Neural cell (in vitro differentiated cells): ENCODE data around the gene PALD1. TPM values are rescaled to one million over a fixed set of nuclear protein-coding genes. Genes with fewer than 3 reads are reported as not detected.

ENCODE experiments used
- H2AFZ ChIP-seq: fragments of 200-600, 300-800 bp; sonication (generic), shearing (Covaris generic); 2 replicates; pipeline ENCODE4 v1.6.0; 2014; ENCODE audit warnings: low read depth, mild to moderate bottlenecking, antibody characterized with exemption, low read length, moderate library complexity
- H3F3A ChIP-seq: fragments of 200-600 bp; shearing (Covaris generic); 2 replicates; pipeline ENCODE4 v1.6.1; 2016; ENCODE audit warnings: mild to moderate bottlenecking, moderate library complexity, mixed read lengths, antibody characterized with exemption, low read length; ENCODE audit not compliant: insufficient read depth, poor library complexity, severe bottlenecking
- H3K27ac ChIP-seq: fragments of 200-600, 300-800 bp; sonication (generic), shearing (Covaris generic); 2 replicates; pipeline ENCODE4 v1.5.1; 2014; ENCODE audit warnings: mild to moderate bottlenecking, low read length, moderate library complexity
- H3K27me3 ChIP-seq: fragments of 300-800, 200-600 bp; sonication (generic), shearing (Covaris generic); 2 replicates; pipeline ENCODE4 v1.6.0; 2014; ENCODE audit warnings: mild to moderate bottlenecking, low read depth, low read length, moderate library complexity; ENCODE audit not compliant: insufficient read depth
- H3K36me3 ChIP-seq: fragments of 300-800, 200-600 bp; sonication (generic), shearing (Covaris generic); 2 replicates; pipeline ENCODE4 v1.5.1; 2014; ENCODE audit warnings: mild to moderate bottlenecking, antibody characterized with exemption, low read length, moderate library complexity; ENCODE audit not compliant: insufficient read depth
- H3K4me2 ChIP-seq: fragments of 300-800, 200-600 bp; sonication (generic), shearing (Covaris generic); 2 replicates; pipeline ENCODE4 v1.6.0; 2014; ENCODE audit warnings: mild to moderate bottlenecking, low read length
- H3K4me3 ChIP-seq: fragments of 300-800, 200-600 bp; sonication (generic), shearing (Covaris generic); 2 replicates; pipeline ENCODE4 v1.5.1; 2014; ENCODE audit warnings: mild to moderate bottlenecking, low read length, moderate library complexity
- H3K79me2 ChIP-seq: fragments of 200-600 bp; shearing (Covaris generic); replicated peaks from 2 replicates; pipeline ENCODE4 v1.6.0; 2014; ENCODE audit warnings: mild to moderate bottlenecking, low read length, moderate library complexity; ENCODE audit not compliant: insufficient read depth
- H3K9ac ChIP-seq: fragments of 300-800, 200-600 bp; sonication (generic), shearing (Covaris generic); 2 replicates; pipeline ENCODE4 v1.6.1; 2016; ENCODE audit warnings: mild to moderate bottlenecking, low read length, mixed read lengths
- H3K9me2 ChIP-seq: fragments of 200-600 bp; shearing (Covaris generic); 2 replicates; pipeline ENCODE4 v1.6.1; 2016; ENCODE audit warnings: mild to moderate bottlenecking, low read length, mixed read lengths; ENCODE audit not compliant: insufficient read depth
- H3K9me3 ChIP-seq: fragments of 200-600, 300-800 bp; sonication (generic), shearing (Covaris generic); 2 replicates; pipeline ENCODE4 v1.6.1; 2016; ENCODE audit warnings: mild to moderate bottlenecking, mixed run types, low read length, moderate library complexity, mixed read lengths
- H4K20me1 ChIP-seq: fragments of 200-600 bp; shearing (Covaris generic); 2 replicates; pipeline ENCODE4 v1.6.1; 2016; ENCODE audit warnings: mild to moderate bottlenecking, mixed run types; ENCODE audit not compliant: insufficient read depth
- EP300 ChIP-seq: fragments of 450-650 bp; conservative IDR thresholded peaks from 2 replicates; pipeline ENCODE4 v1.6.1; 2014; ENCODE audit warnings: antibody characterized with exemption, mild to moderate bottlenecking, moderate library complexity; ENCODE audit not compliant: poor library complexity, severe bottlenecking
- EZH2 ChIP-seq: fragments of 200-600, 300-800 bp; shearing (Covaris generic), sonication (generic); IDR thresholded peaks from 2 replicates; pipeline ENCODE4 v1.6.1; 2014; ENCODE audit warnings: antibody characterized with exemption, low read length, borderline replicate concordance, mild to moderate bottlenecking; ENCODE audit not compliant: insufficient read depth, poor library complexity, severe bottlenecking
- MXI1 ChIP-seq: fragments of 450-650 bp; conservative IDR thresholded peaks from 2 replicates; pipeline ENCODE4 v1.6.1; 2014; ENCODE audit warnings: antibody characterized with exemption, mild to moderate bottlenecking; ENCODE audit not compliant: poor library complexity, severe bottlenecking
- POLR2AphosphoS5 ChIP-seq: IDR thresholded peaks from 2 replicates; pipeline ENCODE4 v1.6.1; 2012
- RAD21 ChIP-seq: fragments of 450-650 bp; conservative IDR thresholded peaks from 2 replicates; pipeline ENCODE4 v1.6.1; 2014; ENCODE audit warnings: antibody characterized with exemption, mild to moderate bottlenecking, moderate library complexity
- SMC3 ChIP-seq: fragments of 450-650 bp; conservative IDR thresholded peaks from 2 replicates; pipeline ENCODE4 v1.6.1; 2014; ENCODE audit warnings: antibody characterized with exemption, mild to moderate bottlenecking, moderate library complexity; ENCODE audit not compliant: poor library complexity
- polyA plus RNA-seq: library from polyadenylated mRNA; depleted of rRNA; stranded (reverse); fragments of >200 nt; gene quantifications from 2 replicates; pipeline ENCODE4 v1.2.3, GENCODE V29; 2014
- TF ChIP-seq, protein P1 (sequence below): IDR thresholded peaks from 2 replicates; pipeline ENCODE4 v1.6.1; 2012; ENCODE audit warnings: borderline replicate concordance
- TF ChIP-seq, protein P2 (sequence below): fragments of 450-650 bp; IDR thresholded peaks from 2 replicates; pipeline ENCODE4 v1.5.1; 2014; ENCODE audit warnings: antibody characterized with exemption, mild to moderate bottlenecking, moderate library complexity; ENCODE audit not compliant: poor library complexity, severe bottlenecking

Gene PALD1
- polyA plus RNA-seq, 1 donor from 2014 or later, result 1.1 TPM

DNA sequence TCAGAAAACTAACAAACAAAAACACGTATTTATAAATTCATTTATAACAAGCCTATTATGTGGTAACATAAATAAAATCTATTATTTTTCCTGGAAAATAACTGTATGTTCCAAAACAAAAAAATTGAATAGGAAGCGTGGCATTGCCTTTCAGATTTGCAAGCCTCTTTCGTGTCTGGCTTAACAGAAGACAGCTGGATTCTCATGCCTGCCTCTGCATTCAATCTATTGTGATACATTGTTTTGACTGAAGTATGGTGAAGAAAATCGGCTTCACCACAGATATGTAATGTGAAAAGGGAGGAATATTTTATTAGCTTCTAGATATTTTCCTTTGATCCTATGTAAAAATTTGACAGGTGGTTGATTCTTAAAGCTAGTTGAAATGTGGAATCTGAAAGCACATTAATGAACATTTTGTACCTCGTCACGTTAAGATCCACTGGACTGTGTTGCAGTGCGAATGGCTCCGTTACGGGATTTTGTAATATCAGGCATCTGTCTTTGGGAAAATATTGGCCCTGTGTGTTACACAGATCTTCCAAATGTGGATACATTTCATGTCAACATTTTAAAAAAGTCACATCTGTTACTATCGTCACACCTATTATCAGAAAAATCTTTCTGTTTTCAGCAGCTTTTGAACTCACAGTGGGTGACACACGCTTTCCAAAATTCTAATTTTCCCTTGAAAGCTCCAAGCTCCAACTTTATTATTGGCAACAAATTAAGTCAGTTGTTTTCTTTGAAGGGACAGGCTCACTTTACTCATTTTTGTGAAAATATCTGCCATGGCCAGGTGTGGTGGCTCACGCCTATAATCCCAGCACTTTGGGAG is 26.2 kb downstream of the PALD1 start:
- Histone ChIP-seq H3F3A (no peaks in the 10 kb centered on the region), H3K4me3 (no peak overlapping the region), H3K4me2 (no peak overlapping the region), H2AFZ (no peak overlapping the region), H3K9me2 (no peaks in the 10 kb centered on the region), H4K20me1 (no peaks in the 10 kb centered on the region), H3K27me3 (no peaks in the 10 kb centered on the region), H3K36me3 (no peaks in the 10 kb centered on the region), H3K79me2 (no peaks in the 10 kb centered on the region), H3K27ac (no peak overlapping the region), H3K9me3 (no peaks in the 10 kb centered on the region), H3K9ac (no peak overlapping the region)
- TF ChIP-seq, protein P1, sequence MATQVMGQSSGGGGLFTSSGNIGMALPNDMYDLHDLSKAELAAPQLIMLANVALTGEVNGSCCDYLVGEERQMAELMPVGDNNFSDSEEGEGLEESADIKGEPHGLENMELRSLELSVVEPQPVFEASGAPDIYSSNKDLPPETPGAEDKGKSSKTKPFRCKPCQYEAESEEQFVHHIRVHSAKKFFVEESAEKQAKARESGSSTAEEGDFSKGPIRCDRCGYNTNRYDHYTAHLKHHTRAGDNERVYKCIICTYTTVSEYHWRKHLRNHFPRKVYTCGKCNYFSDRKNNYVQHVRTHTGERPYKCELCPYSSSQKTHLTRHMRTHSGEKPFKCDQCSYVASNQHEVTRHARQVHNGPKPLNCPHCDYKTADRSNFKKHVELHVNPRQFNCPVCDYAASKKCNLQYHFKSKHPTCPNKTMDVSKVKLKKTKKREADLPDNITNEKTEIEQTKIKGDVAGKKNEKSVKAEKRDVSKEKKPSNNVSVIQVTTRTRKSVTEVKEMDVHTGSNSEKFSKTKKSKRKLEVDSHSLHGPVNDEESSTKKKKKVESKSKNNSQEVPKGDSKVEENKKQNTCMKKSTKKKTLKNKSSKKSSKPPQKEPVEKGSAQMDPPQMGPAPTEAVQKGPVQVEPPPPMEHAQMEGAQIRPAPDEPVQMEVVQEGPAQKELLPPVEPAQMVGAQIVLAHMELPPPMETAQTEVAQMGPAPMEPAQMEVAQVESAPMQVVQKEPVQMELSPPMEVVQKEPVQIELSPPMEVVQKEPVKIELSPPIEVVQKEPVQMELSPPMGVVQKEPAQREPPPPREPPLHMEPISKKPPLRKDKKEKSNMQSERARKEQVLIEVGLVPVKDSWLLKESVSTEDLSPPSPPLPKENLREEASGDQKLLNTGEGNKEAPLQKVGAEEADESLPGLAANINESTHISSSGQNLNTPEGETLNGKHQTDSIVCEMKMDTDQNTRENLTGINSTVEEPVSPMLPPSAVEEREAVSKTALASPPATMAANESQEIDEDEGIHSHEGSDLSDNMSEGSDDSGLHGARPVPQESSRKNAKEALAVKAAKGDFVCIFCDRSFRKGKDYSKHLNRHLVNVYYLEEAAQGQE, result no peak
- TF ChIP-seq MXI1, result no peak
- no peak for TF ChIP-seq SMC3
- no peak for TF ChIP-seq EP300
- no peak for TF ChIP-seq RAD21
- no peak for TF ChIP-seq POLR2AphosphoS5
- no peak for TF ChIP-seq EZH2

DNA sequence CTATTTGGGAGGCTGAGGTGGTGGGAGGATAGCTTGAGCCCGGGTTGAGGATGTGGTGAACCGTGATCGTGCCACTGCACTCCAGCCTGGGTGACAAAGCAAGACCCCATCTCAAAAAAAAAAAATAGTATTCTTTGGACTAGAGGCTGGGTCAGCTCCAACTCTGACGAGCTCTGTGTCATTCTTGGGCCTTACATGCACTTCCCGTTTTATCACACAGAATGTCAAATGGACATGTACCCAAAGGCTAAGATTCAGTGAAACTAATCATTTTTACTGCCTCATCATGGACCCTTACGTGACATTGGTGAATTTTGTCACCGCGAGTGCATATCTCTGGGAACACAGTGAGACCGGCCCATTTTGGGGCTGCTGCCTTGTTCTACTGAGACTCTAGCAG is 27.3 kb downstream of the PALD1 start:
- Histone ChIP-seq H3F3A (no peaks in the 10 kb centered on the region), H3K36me3 (no peaks in the 10 kb centered on the region), H3K27ac (no peak overlapping the region), H3K27me3 (no peaks in the 10 kb centered on the region), H4K20me1 (no peaks in the 10 kb centered on the region), H3K9ac (no peak overlapping the region), H3K79me2 (no peaks in the 10 kb centered on the region), H3K4me2 (no peak overlapping the region), H3K4me3 (no peak overlapping the region), H2AFZ (no peak overlapping the region), H3K9me2 (no peaks in the 10 kb centered on the region), H3K9me3 (no peaks in the 10 kb centered on the region)
- TF ChIP-seq, protein P2, sequence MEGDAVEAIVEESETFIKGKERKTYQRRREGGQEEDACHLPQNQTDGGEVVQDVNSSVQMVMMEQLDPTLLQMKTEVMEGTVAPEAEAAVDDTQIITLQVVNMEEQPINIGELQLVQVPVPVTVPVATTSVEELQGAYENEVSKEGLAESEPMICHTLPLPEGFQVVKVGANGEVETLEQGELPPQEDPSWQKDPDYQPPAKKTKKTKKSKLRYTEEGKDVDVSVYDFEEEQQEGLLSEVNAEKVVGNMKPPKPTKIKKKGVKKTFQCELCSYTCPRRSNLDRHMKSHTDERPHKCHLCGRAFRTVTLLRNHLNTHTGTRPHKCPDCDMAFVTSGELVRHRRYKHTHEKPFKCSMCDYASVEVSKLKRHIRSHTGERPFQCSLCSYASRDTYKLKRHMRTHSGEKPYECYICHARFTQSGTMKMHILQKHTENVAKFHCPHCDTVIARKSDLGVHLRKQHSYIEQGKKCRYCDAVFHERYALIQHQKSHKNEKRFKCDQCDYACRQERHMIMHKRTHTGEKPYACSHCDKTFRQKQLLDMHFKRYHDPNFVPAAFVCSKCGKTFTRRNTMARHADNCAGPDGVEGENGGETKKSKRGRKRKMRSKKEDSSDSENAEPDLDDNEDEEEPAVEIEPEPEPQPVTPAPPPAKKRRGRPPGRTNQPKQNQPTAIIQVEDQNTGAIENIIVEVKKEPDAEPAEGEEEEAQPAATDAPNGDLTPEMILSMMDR, result no peak
- TF ChIP-seq, protein P1, result no peak
- TF ChIP-seq RAD21 (no peak), MXI1 (no peak), POLR2AphosphoS5 (no peak), EP300 (no peak)
